SH-SY5Y (cell line): ENCODE measurements around the gene ANKRD13C.

Experiments used
- GATA2 ChIP-seq: IDR thresholded peaks from 2 replicates; pipeline ENCODE4 v1.6.1; 2011; ENCODE audit warnings: mild to moderate bottlenecking, low read depth, low read length
- GATA3 ChIP-seq: IDR thresholded peaks from 2 replicates; pipeline ENCODE4 v1.6.1; 2011; ENCODE audit warnings: low read depth, mild to moderate bottlenecking, low read length, moderate library complexity

DNA sequence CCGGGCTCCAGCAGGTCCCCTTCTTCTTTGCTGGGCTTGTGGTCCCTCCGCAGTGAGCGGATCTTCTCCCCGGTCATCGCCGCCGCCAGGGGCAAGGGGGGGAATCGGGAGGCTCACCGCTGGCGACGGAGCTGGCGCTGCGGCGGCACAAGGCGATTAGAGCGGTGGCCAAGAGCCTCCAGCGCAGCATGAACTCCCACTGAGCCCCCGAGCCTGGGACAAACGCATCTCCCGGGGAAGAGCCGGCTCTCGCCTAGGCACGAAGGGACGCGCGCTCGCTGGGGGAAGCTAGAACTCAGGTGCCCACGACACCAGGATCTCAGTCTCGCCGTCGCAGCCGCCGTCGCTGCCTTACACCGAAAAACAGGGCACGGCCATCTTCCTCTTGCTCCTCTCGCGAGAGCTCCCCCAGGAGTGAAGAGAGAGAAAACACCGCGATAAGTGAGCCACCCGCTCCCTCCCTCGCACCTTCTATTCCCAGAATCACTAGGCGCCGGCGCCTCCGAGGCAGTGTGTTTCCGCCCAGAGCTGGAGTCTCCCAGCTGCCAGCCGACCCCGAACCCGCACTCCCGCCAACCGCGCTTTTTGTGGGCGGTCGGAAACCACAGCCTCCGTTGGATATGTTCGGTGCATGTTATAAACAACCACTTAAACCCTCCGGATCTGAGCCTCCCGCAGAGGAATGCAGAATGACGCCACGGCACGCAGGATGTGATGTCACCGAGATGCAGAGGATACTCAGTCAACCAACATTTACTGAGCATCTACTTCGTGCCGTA lies at the start of gene ANKRD13C:
- TF ChIP-seq GATA2 = peak; percentile 28; the same call in 1 of the 2 replicates
- no peak for TF ChIP-seq GATA3
